RCC 7860 (cell line): ENCODE measurements around the gene RBP2.

Experiments
- DNase-seq: peaks from one replicate; pipeline ENCODE4 v3.0.0-alpha.2; 2015; ENCODE audit warnings: low spot score
- FAIRE-seq: peaks from 2 replicates; lab custom pipeline; 2012; peaks lifted over from hg19 to GRCh38; lab: Jason Lieb, UNC

The RBP2 gene

DNA sequence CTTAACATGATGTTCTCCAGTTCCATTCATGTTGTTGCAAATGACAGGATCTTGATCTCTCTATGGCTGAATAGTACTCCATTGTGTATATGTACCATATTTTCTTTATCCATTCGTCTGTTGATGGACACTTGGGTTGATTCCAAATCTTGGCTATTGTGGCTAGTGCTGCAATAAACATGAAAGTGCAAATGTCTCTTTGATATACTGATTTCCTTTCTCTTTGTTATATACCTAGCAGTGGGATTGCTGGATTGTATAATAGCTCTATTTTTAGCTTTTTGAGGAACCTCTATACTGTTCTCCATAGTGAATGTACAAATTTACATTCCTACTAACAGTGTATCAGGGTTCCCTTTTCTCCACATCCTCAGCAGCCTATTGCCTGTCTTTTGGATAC is 5.9 kb upstream of the RBP2 start:
- DNase-seq (no peak), FAIRE-seq (no peak)

- FAIRE-seq (no peak), DNase-seq (no peak)
Observed at GRCh38 chr3:139481116-139481515, 4.8 kb upstream of the RBP2 start.

- no peak for FAIRE-seq
- DNase-seq, result no peak
Observed at GRCh38 chr3:139480585-139480984, 4.3 kb upstream of the RBP2 start.

GRCh38 chr3:139477710-139478640 is 1.7 kb upstream of the RBP2 start:
- FAIRE-seq (no peak), DNase-seq (no peak)

- peak; percentile 55 for DNase-seq
- peak; percentile 50 for FAIRE-seq
Observed at GRCh38 chr3:139473155-139473771, 3.1 kb downstream of the RBP2 start.

GRCh38 chr3:139472380-139473010 is 3.8 kb downstream of the RBP2 start:
- FAIRE-seq (no peak), DNase-seq (no peak)

- FAIRE-seq, result no peak
- DNase-seq, result no peak
Observed at GRCh38 chr3:139470199-139470598, 6.1 kb downstream of the RBP2 start.

DNA sequence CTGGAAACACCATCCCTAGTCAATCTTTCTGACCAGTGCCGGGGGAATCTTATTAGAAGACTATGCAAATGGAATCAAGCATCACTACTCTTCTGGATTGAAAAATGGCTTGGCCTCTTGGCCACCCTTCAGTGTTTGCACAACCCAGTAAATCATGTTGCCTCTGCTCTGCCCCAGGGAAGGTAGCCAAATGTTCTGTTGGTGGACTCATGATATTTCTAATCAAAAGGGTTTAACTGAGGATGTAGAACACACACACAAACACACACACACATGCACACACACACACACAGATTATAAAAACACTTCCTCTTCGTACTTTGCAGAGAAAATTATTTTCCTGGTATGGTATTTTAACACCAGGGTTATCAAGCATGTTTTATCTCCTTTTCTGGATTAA is 7.9 kb downstream of the RBP2 start:
- DNase-seq (no peak), FAIRE-seq (no peak)

DNA sequence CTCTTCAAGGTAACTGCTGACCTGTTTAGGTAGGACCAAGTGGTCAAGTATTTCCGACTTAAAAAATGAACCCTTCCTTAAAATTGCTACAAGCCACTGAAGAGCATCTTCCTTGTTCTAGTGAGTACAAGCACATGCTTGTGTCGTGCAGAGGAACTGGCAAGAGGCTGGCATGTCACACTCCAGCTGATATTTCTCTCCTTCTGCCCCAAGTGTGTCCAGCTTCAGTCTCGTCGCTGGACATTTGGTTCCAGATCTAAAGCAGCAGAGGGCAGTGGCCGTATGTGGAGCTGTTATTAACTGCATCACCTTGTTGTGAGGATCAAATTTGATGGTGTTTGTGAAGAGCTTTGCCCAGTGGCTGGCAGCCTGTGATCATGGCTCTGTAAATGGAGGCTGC is 10.0 kb downstream of the RBP2 start:
- no peak for DNase-seq
- FAIRE-seq, result no peak

DNA sequence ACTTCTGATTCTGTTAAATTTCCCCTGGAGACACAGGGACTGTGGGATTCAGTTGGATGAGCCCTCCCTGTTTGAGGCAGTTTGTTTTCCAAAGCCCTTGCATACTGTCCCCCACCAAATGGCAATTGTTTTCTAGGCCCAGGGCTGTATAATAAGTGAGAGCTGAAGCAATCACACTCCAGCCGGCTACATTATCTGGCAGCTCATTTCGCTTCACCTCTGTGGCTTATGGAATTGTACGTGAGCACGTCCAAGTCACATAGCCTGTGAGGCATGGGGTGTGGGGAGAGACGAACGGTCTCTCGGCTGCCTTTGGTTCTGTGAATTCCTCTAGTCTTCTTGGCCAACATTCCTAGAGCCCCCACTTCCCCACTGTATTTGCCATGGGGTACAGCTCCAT is 10.7 kb downstream of the RBP2 start:
- no peak for FAIRE-seq
- no peak for DNase-seq

DNA sequence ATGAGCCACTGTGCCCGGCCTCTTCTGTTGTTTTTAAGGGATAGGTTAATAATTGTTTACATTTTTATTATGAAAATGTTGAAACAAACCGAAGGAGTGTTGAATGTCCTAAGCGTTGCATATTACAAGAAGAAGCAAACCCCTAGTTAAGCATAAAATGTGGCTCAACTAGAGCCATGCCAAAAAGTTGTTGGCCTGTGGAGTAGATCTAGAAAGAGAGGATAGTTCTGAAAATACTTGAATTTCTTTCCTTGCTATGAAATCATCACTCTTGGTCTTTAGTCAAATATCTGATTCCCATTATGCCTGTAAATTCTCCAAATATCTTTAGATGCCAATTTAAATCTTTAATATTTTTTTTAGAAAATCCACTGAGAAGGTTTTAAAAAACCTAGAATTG is 12.8 kb downstream of the RBP2 start:
- FAIRE-seq (no peak), DNase-seq (no peak)

DNA sequence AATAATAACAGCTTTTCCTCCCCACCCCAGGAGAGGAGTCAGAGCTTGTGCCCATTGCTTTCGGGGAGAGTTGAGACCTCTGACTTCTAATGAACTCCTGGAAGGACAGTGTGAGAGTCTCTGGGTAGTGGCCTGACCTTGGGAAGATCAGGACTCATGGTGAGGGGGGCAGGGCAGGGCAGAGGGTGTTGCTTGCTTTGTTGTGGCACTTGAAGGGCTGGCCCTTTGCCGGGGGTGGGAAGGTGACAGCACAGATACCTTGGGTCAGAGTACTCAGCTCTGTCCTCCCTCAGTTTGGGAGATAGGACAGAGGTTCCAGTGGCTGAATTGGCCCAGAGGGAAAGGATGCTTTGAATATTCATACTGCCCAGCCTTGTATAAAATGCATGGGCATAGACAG is 15.8 kb downstream of the RBP2 start:
- FAIRE-seq, result no peak
- DNase-seq, result no peak

- FAIRE-seq, result no peak
- no peak for DNase-seq
Observed at GRCh38 chr3:139460076-139460475, 16.2 kb downstream of the RBP2 start.

- no peak for DNase-seq
- no peak for FAIRE-seq
Observed at GRCh38 chr3:139458348-139458747, 18.0 kb downstream of the RBP2 start.

GRCh38 chr3:139457066-139457465 is 19.2 kb downstream of the RBP2 start:
- DNase-seq (no peak), FAIRE-seq (no peak)

GRCh38 chr3:139456386-139456785 is 19.9 kb downstream of the RBP2 start:
- DNase-seq, result no peak
- no peak for FAIRE-seq

GRCh38 chr3:139455855-139456254 is 20.5 kb downstream of the RBP2 start:
- no peak for FAIRE-seq
- DNase-seq, result no peak

GRCh38 chr3:139455206-139455605 is 21.1 kb downstream of the RBP2 start:
- FAIRE-seq, result no peak
- no peak for DNase-seq

- FAIRE-seq (no peak), DNase-seq (no peak)
Observed at GRCh38 chr3:139454346-139454745, 22.0 kb downstream of the RBP2 start.

GRCh38 chr3:139450159-139450558 is 26.2 kb downstream of the RBP2 start:
- no peak for DNase-seq
- no peak for FAIRE-seq

DNA sequence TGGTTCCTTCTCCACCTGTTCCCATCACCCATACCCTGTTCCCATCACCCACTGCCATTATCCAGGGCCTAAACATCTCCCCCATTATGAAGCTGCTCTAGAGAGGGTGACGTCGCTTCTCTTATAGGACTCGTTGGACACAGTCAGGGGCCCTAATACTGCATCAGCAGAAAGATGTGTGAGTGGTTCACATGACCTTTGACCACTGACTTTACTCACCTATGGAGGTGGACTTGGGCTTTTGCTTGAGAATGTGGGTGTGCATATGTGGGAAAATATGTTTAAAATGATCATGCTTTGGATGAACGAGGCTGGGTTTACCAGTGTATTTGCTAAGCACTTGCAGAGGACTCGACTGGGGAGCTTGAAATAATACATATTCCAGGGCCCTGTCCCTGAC is 26.8 kb downstream of the RBP2 start:
- DNase-seq, result no peak
- FAIRE-seq, result no peak

DNA sequence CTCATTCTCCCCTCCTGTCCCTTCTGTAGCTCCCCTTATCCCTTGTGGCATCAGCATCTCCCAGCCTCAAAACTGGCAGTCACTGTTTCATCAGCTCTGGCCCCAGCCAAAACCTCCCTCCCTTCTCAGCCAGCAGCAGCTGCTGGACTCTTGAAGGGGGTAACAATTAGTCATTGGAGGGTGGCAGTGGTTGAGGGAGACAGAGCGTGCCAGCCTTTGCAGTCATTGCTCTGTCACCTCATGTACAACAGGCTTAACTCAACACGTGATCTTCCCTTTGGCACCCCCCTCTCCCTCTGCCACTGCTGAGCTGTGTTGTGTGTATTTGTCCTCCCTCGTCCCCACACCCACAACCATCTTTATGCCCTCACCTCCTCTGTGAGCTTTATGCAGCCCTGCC is 28.2 kb downstream of the RBP2 start:
- DNase-seq (peak; percentile 54), FAIRE-seq (peak; percentile 33)
